IMR-90 (cell line): ENCODE results near the gene ARHGEF16. TPM values are rescaled to one million over a fixed set of nuclear protein-coding genes. Genes with fewer than 3 reads are reported as not detected.

ENCODE experiments used
- ATAC-seq: fragments of 200-7000 bp; cut with Tn5 transposase; 2 replicates; pipeline ENCODE4 v1.9.1; 2020; ENCODE audit warnings: low read depth, mild to moderate bottlenecking, moderate library complexity
- BruUV-seq: library from RNA; stranded (reverse); fragments of 400-500 nt; replicated peaks from 2 replicates; lab custom pipeline; 2021; lab: Mats Ljungman, UMichigan
- CTCF ChIA-PET: fragments of 300-600 bp; formaldehyde crosslinking; extraction: SDS; loops from one replicate; lab custom pipeline; 2021; ENCODE audit warnings: antibody characterized with exemption; lab: Yijun Ruan, JAX
- POLR2A ChIA-PET: fragments of 300-600 bp; sonication (Branson Sonifier 250); formaldehyde crosslinking; loops from one replicate; lab custom pipeline; 2022; ENCODE audit warnings: antibody characterized with exemption; ENCODE audit not compliant: unreplicated experiment; lab: Charles Lee
- DNase-seq: peaks from one replicate; pipeline ENCODE4 v3.0.0; 2013
- H2AFZ ChIP-seq: replicated peaks from 2 replicates; pipeline ENCODE3; 2013; ENCODE audit warnings: low read length, mild to moderate bottlenecking; ENCODE audit not compliant: poor library complexity
- H2AK5ac ChIP-seq: 2 replicates; pipeline ENCODE4 v1.6.1; 2013; ENCODE audit warnings: low read depth, low read length, inconsistent platforms
- H2AK9ac ChIP-seq: replicated peaks from 2 replicates; pipeline ENCODE3; 2013; ENCODE audit warnings: mild to moderate bottlenecking, low read depth, low read length, moderate library complexity; ENCODE audit not compliant: poor library complexity
- H2BK120ac ChIP-seq: 2 replicates; pipeline ENCODE4 v1.6.1; 2013; ENCODE audit warnings: low read depth, low read length, inconsistent platforms
- H2BK15ac ChIP-seq: 3 replicates; pipeline ENCODE4 v1.6.1; 2013; ENCODE audit warnings: low read depth, low read length, inconsistent platforms
- H2BK20ac ChIP-seq: 2 replicates; pipeline ENCODE4 v1.6.1; 2013; ENCODE audit warnings: low read depth, mild to moderate bottlenecking, inconsistent platforms, low read length, moderate library complexity
- H2BK5ac ChIP-seq: 2 replicates; pipeline ENCODE4 v1.6.1; 2013; ENCODE audit warnings: mild to moderate bottlenecking, low read depth, low read length, inconsistent platforms; ENCODE audit not compliant: poor library complexity, severe bottlenecking
- H3K14ac ChIP-seq: replicated peaks from 2 replicates; pipeline ENCODE4 v1.6.1; 2013; ENCODE audit warnings: low read depth, low read length, inconsistent platforms
- H3K18ac ChIP-seq: 2 replicates; pipeline ENCODE4 v1.6.1; 2013; ENCODE audit warnings: low read depth, low read length, control low read depth
- H3K23ac ChIP-seq: 2 replicates; pipeline ENCODE4 v1.6.1; 2013; ENCODE audit warnings: low read depth, low read length, inconsistent platforms
- H3K27ac ChIP-seq: 2 replicates; pipeline ENCODE4 v1.5.1; 2013; ENCODE audit warnings: mild to moderate bottlenecking, control low read depth, low read length; ENCODE audit not compliant: insufficient read depth
- H3K27me3 ChIP-seq: 2 replicates; pipeline ENCODE4 v1.6.1; 2013; ENCODE audit warnings: low read length; ENCODE audit not compliant: control insufficient read depth, insufficient read depth
- H3K36me3 ChIP-seq: 2 replicates; pipeline ENCODE4 v1.6.1; 2013; ENCODE audit warnings: low read length, mixed read lengths; ENCODE audit not compliant: control insufficient read depth, insufficient read depth
- H3K4ac ChIP-seq: 2 replicates; pipeline ENCODE4 v1.6.1; 2013; ENCODE audit warnings: low read depth, low read length, inconsistent platforms
- H3K4me1 ChIP-seq: 2 replicates; pipeline ENCODE4 v1.6.1; 2013; ENCODE audit warnings: low read length, mixed read lengths; ENCODE audit not compliant: control insufficient read depth, insufficient read depth
- H3K4me2 ChIP-seq: 2 replicates; pipeline ENCODE4 v1.6.1; 2013; ENCODE audit warnings: low read depth, mild to moderate bottlenecking, control low read depth, low read length, moderate library complexity
- H3K4me3 ChIP-seq: 2 replicates; pipeline ENCODE4 v1.5.1; 2013; ENCODE audit warnings: low read depth, mild to moderate bottlenecking, control low read depth, low read length, moderate library complexity; ENCODE audit not compliant: insufficient read depth
- H3K56ac ChIP-seq: 2 replicates; pipeline ENCODE4 v1.6.1; 2013; ENCODE audit warnings: low read length, inconsistent platforms; ENCODE audit not compliant: insufficient read depth; ENCODE audit errors: extremely low read depth
- H3K79me1 ChIP-seq, 2 experiments: 2 replicates each; pipeline ENCODE4 v1.6.1; 2013; ENCODE audit warnings: low read length in 2 of 2, inconsistent platforms in 1 of 2, low read depth in 1 of 2
- H3K9ac ChIP-seq: 2 replicates; pipeline ENCODE4 v1.6.1; 2013; ENCODE audit warnings: low read depth, low read length, control low read depth
- H3K9me1 ChIP-seq: 2 replicates; pipeline ENCODE4 v1.6.1; 2013; ENCODE audit warnings: low read length, inconsistent platforms; ENCODE audit not compliant: insufficient read depth
- H3K9me3 ChIP-seq: 2 replicates; pipeline ENCODE4 v1.6.1; 2013; ENCODE audit warnings: low read length; ENCODE audit not compliant: control insufficient read depth, insufficient read depth
- H4K20me1 ChIP-seq: 2 replicates; pipeline ENCODE4 v1.6.1; 2013; ENCODE audit warnings: low read length, inconsistent platforms; ENCODE audit not compliant: insufficient read depth
- H4K5ac ChIP-seq: 2 replicates; pipeline ENCODE4 v1.6.1; 2013; ENCODE audit warnings: mild to moderate bottlenecking, low read depth, low read length, control low read depth
- H4K8ac ChIP-seq, 2 experiments: 2 replicates each; pipeline ENCODE4 v1.6.1; 2013; ENCODE audit warnings: low read depth in 2 of 2, low read length in 2 of 2, control low read depth in 1 of 2, inconsistent platforms in 1 of 2
- H4K91ac ChIP-seq: 2 replicates; pipeline ENCODE4 v1.6.1; 2013; ENCODE audit warnings: low read depth, low read length, inconsistent platforms; ENCODE audit not compliant: insufficient read depth
- BHLHE40 ChIP-seq: fragments of 150-350 bp; IDR thresholded peaks from 2 replicates; pipeline ENCODE4 v1.6.1; 2016; ENCODE audit warnings: mild to moderate bottlenecking, low read depth, low read length
- CEBPB ChIP-seq: IDR thresholded peaks from 2 replicates; pipeline ENCODE4 v1.6.1; 2012; ENCODE audit warnings: low read depth, low read length, improper control_type of control experiment
- CHD1 ChIP-seq: IDR thresholded peaks from 2 replicates; pipeline ENCODE4 v1.6.1; 2012; ENCODE audit warnings: low read depth, low read length, improper control_type of control experiment
- FOS ChIP-seq: fragments of 150-350 bp; IDR thresholded peaks from 2 replicates; pipeline ENCODE4 v1.6.1; 2016; ENCODE audit warnings: low read depth, low read length
- MAFK ChIP-seq: IDR thresholded peaks from 2 replicates; pipeline ENCODE4 v1.6.1; 2012; ENCODE audit warnings: low read depth, low read length, improper control_type of control experiment
- MAZ ChIP-seq: IDR thresholded peaks from 2 replicates; pipeline ENCODE4 v1.6.1; 2012; ENCODE audit warnings: low read depth, mild to moderate bottlenecking, low read length, improper control_type of control experiment, moderate library complexity, borderline replicate concordance
- MXI1 ChIP-seq: IDR thresholded peaks from 2 replicates; pipeline ENCODE4 v1.6.1; 2012; ENCODE audit warnings: low read depth, mild to moderate bottlenecking, low read length, moderate library complexity, borderline replicate concordance
- POLR2A ChIP-seq: IDR thresholded peaks from 2 replicates; pipeline ENCODE4 v1.6.1; 2012; ENCODE audit warnings: mild to moderate bottlenecking, low read depth, low read length
- RFX5 ChIP-seq: IDR thresholded peaks from 2 replicates; pipeline ENCODE4 v1.8.0; 2012; ENCODE audit warnings: low read depth, mild to moderate bottlenecking, low read length, moderate library complexity
- SMC3 ChIP-seq: fragments of 150-350 bp; IDR thresholded peaks from 2 replicates; pipeline ENCODE4 v1.6.1; 2016; ENCODE audit warnings: low read depth, mild to moderate bottlenecking, antibody characterized with exemption, low read length, moderate library complexity
- WGBS, 2 experiments: methylation state at CpG; one replicate each; pipeline versions ENCODE4 v1.1.5 to v1.1.7; 2013; ENCODE audit warnings: missing lambda C conversion rate in 2 of 2; ENCODE audit not compliant: insufficient read length in 1 of 2; ENCODE audit errors: extremely low coverage in 2 of 2; 5-methylcytosine and 5-hydroxymethylcytosine counted together
- dilution Hi-C: fragments of 300-500 bp; cut with HindIII; formaldehyde crosslinking; loops from one replicate; pipeline ENCODE4 v1.14.3; 2018; ENCODE audit warnings: low sequenced_read_pairs; ENCODE audit not compliant: unreplicated experiment
- in situ Hi-C: fragments of 300-500 bp; cut with MboI; formaldehyde crosslinking; loops from 3 replicates; pipeline ENCODE4 v1.14.3; 2019; ENCODE audit warnings: low sequenced_read_pairs, inconsistent platforms, mixed read lengths
- intact Hi-C: fragments of 100-400 bp; cut with micrococcal nuclease; formaldehyde crosslinking; loops from 2 replicates; pipeline ENCODE4 v1.10.0; 2022
- polyA plus RNA-seq, 3 experiments: library from polyadenylated mRNA; depleted of rRNA; stranded (reverse); fragments of >200 nt; gene quantifications; 2 replicates each; pipeline ENCODE4 v1.2.3, GENCODE V29; 2012; ENCODE audit warnings: low replicate concordance in 1 of 3
- total RNA-seq: library from RNA; depleted of rRNA; stranded (reverse); fragments of >200 nt; gene quantifications from 2 replicates; pipeline ENCODE4 v1.2.3, GENCODE V29; 2012
- TF ChIP-seq, protein P1 (sequence below): conservative IDR thresholded peaks from 2 replicates; pipeline ENCODE4 v1.5.1; 2012; ENCODE audit warnings: mild to moderate bottlenecking, low read depth, low read length, improper control_type of control experiment
- TF ChIP-seq, protein P2 (sequence below): fragments of 150-350 bp; IDR thresholded peaks from 2 replicates; pipeline ENCODE4 v1.6.1; 2016; ENCODE audit warnings: low read depth, mild to moderate bottlenecking, low read length, moderate library complexity, borderline replicate concordance

The ARHGEF16 gene
- total and polyA plus RNA-seq, 2 of the 4 experiments (the other 2 are of a cell fraction) = 0.18 to 0.39 TPM

- H3K14ac ChIP-seq = no peak overlapping the region
- H3K4me1 ChIP-seq = no peaks in the 10 kb centered on the region
- H3K27ac ChIP-seq = no peak overlapping the region
- H2BK120ac ChIP-seq = no peak overlapping the region
- no peaks in the 10 kb centered on the region for H3K36me3 ChIP-seq
- no peaks in the 10 kb centered on the region for H3K79me1 ChIP-seq
- TF ChIP-seq MAZ = no peak
- TF ChIP-seq RFX5 = no peak
- TF ChIP-seq BHLHE40 = no peak
- TF ChIP-seq, protein P1, sequence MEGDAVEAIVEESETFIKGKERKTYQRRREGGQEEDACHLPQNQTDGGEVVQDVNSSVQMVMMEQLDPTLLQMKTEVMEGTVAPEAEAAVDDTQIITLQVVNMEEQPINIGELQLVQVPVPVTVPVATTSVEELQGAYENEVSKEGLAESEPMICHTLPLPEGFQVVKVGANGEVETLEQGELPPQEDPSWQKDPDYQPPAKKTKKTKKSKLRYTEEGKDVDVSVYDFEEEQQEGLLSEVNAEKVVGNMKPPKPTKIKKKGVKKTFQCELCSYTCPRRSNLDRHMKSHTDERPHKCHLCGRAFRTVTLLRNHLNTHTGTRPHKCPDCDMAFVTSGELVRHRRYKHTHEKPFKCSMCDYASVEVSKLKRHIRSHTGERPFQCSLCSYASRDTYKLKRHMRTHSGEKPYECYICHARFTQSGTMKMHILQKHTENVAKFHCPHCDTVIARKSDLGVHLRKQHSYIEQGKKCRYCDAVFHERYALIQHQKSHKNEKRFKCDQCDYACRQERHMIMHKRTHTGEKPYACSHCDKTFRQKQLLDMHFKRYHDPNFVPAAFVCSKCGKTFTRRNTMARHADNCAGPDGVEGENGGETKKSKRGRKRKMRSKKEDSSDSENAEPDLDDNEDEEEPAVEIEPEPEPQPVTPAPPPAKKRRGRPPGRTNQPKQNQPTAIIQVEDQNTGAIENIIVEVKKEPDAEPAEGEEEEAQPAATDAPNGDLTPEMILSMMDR = no peak
- TF ChIP-seq SMC3 = no peak
- TF ChIP-seq FOS = no peak
- no peak for TF ChIP-seq CEBPB
- no peak for TF ChIP-seq CHD1
- no peak for TF ChIP-seq POLR2A
- TF ChIP-seq, protein P2, sequence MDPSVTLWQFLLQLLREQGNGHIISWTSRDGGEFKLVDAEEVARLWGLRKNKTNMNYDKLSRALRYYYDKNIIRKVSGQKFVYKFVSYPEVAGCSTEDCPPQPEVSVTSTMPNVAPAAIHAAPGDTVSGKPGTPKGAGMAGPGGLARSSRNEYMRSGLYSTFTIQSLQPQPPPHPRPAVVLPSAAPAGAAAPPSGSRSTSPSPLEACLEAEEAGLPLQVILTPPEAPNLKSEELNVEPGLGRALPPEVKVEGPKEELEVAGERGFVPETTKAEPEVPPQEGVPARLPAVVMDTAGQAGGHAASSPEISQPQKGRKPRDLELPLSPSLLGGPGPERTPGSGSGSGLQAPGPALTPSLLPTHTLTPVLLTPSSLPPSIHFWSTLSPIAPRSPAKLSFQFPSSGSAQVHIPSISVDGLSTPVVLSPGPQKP = no peak
- TF ChIP-seq MAFK = no peak
- TF ChIP-seq MXI1 = no peak
- ChIA-PET CTCF (no interaction called here), POLR2A (no interaction called here)
- H3K9me3 ChIP-seq = no peaks in the 10 kb centered on the region
- H3K4ac ChIP-seq = no peak overlapping the region
- H2AK9ac ChIP-seq = peak overlapping the region; percentile 28
- no peak overlapping the region for H3K9ac ChIP-seq
- no peak overlapping the region for H2AK5ac ChIP-seq
- no peak overlapping the region for H2BK20ac ChIP-seq
- DNase-seq (no peak), ATAC-seq (no peak)
- no peak overlapping the region for H3K4me3 ChIP-seq
- H2AFZ ChIP-seq = no peak overlapping the region
- H4K8ac ChIP-seq = no peak overlapping the region
- in situ Hi-C loops (no loop called here), intact Hi-C loops (loop anchor here (10.0 kb wide), 1 partner anchor 228 kb away; no protein-coding TSS in a partner anchor), dilution Hi-C loops (no loop called here)
- BruUV-seq = no TSS peak
- H3K23ac ChIP-seq = no peak overlapping the region
- H4K5ac ChIP-seq = no peak overlapping the region
- no peak overlapping the region for H4K91ac ChIP-seq
- H3K4me2 ChIP-seq = no peak overlapping the region
- H2BK5ac ChIP-seq = no peak overlapping the region
- no peaks in the 10 kb centered on the region for H4K20me1 ChIP-seq
- H2BK15ac ChIP-seq = no peak overlapping the region
- H3K9me1 ChIP-seq = no peaks in the 10 kb centered on the region
- H3K27me3 ChIP-seq = no peaks in the 10 kb centered on the region
- no peak overlapping the region for H3K18ac ChIP-seq
- H3K56ac ChIP-seq = no peak overlapping the region
- 95% methylated on average over 11 of the region's 20 CpGs; no CpG with 5 or more reads in 1 of the 2 experiments for WGBS, 2 experiments
Measured at GRCh38 chr1:3496916-3497315, 42.5 kb downstream of the ARHGEF16 start.
